HEK293T (cell line): Measurements from ENCODE around the gene RFC3.

Experiments used
- ARNT ChIP-seq: fragments of 450-650 bp; IDR thresholded peaks from 2 replicates; pipeline ENCODE4 v1.6.1; 2017; ENCODE audit warnings: mild to moderate bottlenecking
- BHLHE40 ChIP-seq: fragments of 450-650 bp; IDR thresholded peaks from 2 replicates; pipeline ENCODE4 v1.6.1; 2016; ENCODE audit warnings: mild to moderate bottlenecking, moderate library complexity, borderline replicate concordance
- FOXA1 ChIP-seq: fragments of 450-650 bp; IDR thresholded peaks from 2 replicates; pipeline ENCODE4 v1.6.1; 2016; ENCODE audit warnings: mild to moderate bottlenecking
- FOXK2 ChIP-seq: fragments of 450-650 bp; IDR thresholded peaks from 2 replicates; pipeline ENCODE4 v1.6.1; 2016; ENCODE audit warnings: mild to moderate bottlenecking
- FOXM1 ChIP-seq: fragments of 450-650 bp; IDR thresholded peaks from 2 replicates; pipeline ENCODE4 v1.6.1; 2017; ENCODE audit warnings: mild to moderate bottlenecking, borderline replicate concordance
- L3MBTL2 ChIP-seq: fragments of 450-650 bp; conservative IDR thresholded peaks from 2 replicates; pipeline ENCODE4 v1.6.1; 2016; ENCODE audit warnings: mild to moderate bottlenecking
- NFRKB ChIP-seq: fragments of 450-650 bp; IDR thresholded peaks from 2 replicates; pipeline ENCODE4 v1.6.1; 2016; ENCODE audit warnings: mild to moderate bottlenecking, moderate library complexity
- SP1 ChIP-seq: fragments of 450-650 bp; IDR thresholded peaks from 2 replicates; pipeline ENCODE4 v1.6.1; 2017

GRCh38 chr13:33855371-33855895 lies 37.5 kb downstream of the RFC3 start:
- TF ChIP-seq FOXK2: no peak
- no peak for TF ChIP-seq L3MBTL2
- TF ChIP-seq NFRKB: no peak
- no peak for TF ChIP-seq FOXA1
- no peak for TF ChIP-seq SP1
- TF ChIP-seq ARNT: no peak
- no peak for TF ChIP-seq BHLHE40
- no peak for TF ChIP-seq FOXM1
